GM12878 (cell line): ENCODE results near the gene SMPD3. TPM values are rescaled to one million over a fixed set of nuclear protein-coding genes. Genes with fewer than 3 reads are reported as not detected.

ENCODE experiments used
- ATAC-seq: fragments of 200-7000 bp; cut with Tn5 transposase; 3 replicates; pipeline ENCODE4 v1.9.1; 2020; ENCODE audit warnings: mild to moderate bottlenecking, moderate library complexity
- BruUV-seq: library from RNA; stranded (reverse); fragments of 400-500 nt; replicated peaks from 2 replicates; lab custom pipeline; 2021; lab: Mats Ljungman, UMichigan
- CTCF ChIA-PET: fragments of 300-600 bp; sonication (Branson Sonifier 250); formaldehyde crosslinking; extraction: SDS; loops from one replicate; lab custom pipeline; 2021; ENCODE audit warnings: inconsistent platforms; lab: Yijun Ruan, JAX
- POLR2A ChIA-PET: fragments of 350-600 bp; formaldehyde crosslinking; extraction: SDS; loops from one replicate; lab custom pipeline; 2021; ENCODE audit warnings: inconsistent platforms; lab: Charles Lee
- RAD21 ChIA-PET: fragments of 300-600 bp; sonication (Branson Sonifier 250); formaldehyde crosslinking; loops from one replicate; lab custom pipeline; 2023; ENCODE audit warnings: antibody characterized with exemption; ENCODE audit not compliant: unreplicated experiment; lab: Charles Lee
- SMC1A ChIA-PET: fragments of 300-600 bp; sonication (Branson Sonifier 250); formaldehyde crosslinking; loops from one replicate; lab custom pipeline; 2023; ENCODE audit not compliant: unreplicated experiment, uncharacterized antibody; lab: Charles Lee
- DNase-seq: peaks from one replicate; pipeline ENCODE4 v3.0.0-alpha.2; 2011; ENCODE audit warnings: low read depth, low spot score
- FAIRE-seq: peaks from 3 replicates; lab custom pipeline; 2011; peaks lifted over from hg19 to GRCh38; lab: Jason Lieb, UNC
- H2AFZ ChIP-seq: 2 replicates; pipeline ENCODE4 v1.6.0; 2011; ENCODE audit warnings: low read depth, low read length, control low read depth; ENCODE audit not compliant: control insufficient read depth
- H3K27ac ChIP-seq: 2 replicates; pipeline ENCODE4 v1.5.1; 2011; ENCODE audit warnings: control low read depth; ENCODE audit not compliant: control insufficient read depth, insufficient read depth
- H3K27me3 ChIP-seq, 2 experiments: replicated peaks in 1 of 2; 2 replicates each; pipeline versions ENCODE4 v1.6.0 to v1.6.1; 2011; ENCODE audit warnings: low read length in 1 of 2; ENCODE audit not compliant: control insufficient read depth in 2 of 2, insufficient read depth in 2 of 2
- H3K36me3 ChIP-seq, 2 experiments: 2 replicates each; pipeline ENCODE4 v1.5.1; 2011; ENCODE audit warnings: low read length in 1 of 2; ENCODE audit not compliant: control insufficient read depth in 2 of 2, insufficient read depth in 2 of 2
- H3K4me1 ChIP-seq: 2 replicates; pipeline ENCODE4 v1.6.1; 2011; ENCODE audit warnings: mild to moderate bottlenecking, low read length, moderate library complexity, mixed read lengths; ENCODE audit not compliant: control insufficient read depth, insufficient read depth
- H3K4me2 ChIP-seq: 2 replicates; pipeline ENCODE4 v1.6.0; 2011; ENCODE audit warnings: control low read depth; ENCODE audit not compliant: control insufficient read depth, insufficient read depth
- H3K4me3 ChIP-seq: fragments of 200-600 bp; sonication (generic); 2 replicates; pipeline ENCODE4 v1.5.1; 2016
- H3K79me2 ChIP-seq: 2 replicates; pipeline ENCODE4 v1.6.0; 2011; ENCODE audit warnings: low read length; ENCODE audit not compliant: control insufficient read depth, insufficient read depth
- H3K9ac ChIP-seq: 2 replicates; pipeline ENCODE4 v1.8.0; 2011; ENCODE audit warnings: low read length, control low read depth, mixed read lengths; ENCODE audit not compliant: control insufficient read depth, insufficient read depth
- H3K9me3 ChIP-seq: replicated peaks from 3 replicates; pipeline ENCODE4 v1.5.1; 2011; ENCODE audit warnings: mild to moderate bottlenecking, low read length; ENCODE audit not compliant: control insufficient read depth, insufficient read depth
- H4K20me1 ChIP-seq: 2 replicates; pipeline ENCODE4 v1.6.0; 2011; ENCODE audit not compliant: control insufficient read depth, insufficient read depth
- BHLHE40 ChIP-seq, 2 experiments: fragments of 450-650 bp in 1 of 2; IDR thresholded peaks; 2 replicates each; pipeline ENCODE4 v1.6.1; 2011 to 2017; ENCODE audit warnings: low read depth in 2 of 2, borderline replicate concordance in 1 of 2, improper control_type of control experiment in 1 of 2, low read length in 1 of 2, mild to moderate bottlenecking in 1 of 2
- BMI1 ChIP-seq: fragments of 450-650 bp; IDR thresholded peaks from 2 replicates; pipeline ENCODE4 v1.6.1; 2016; ENCODE audit warnings: mild to moderate bottlenecking, moderate library complexity, borderline replicate concordance
- E4F1 ChIP-seq: fragments of 450-650 bp; IDR thresholded peaks from 2 replicates; pipeline ENCODE4 v1.6.1; 2018; ENCODE audit warnings: borderline replicate concordance, mild to moderate bottlenecking; ENCODE audit not compliant: partially characterized antibody
- MEF2B ChIP-seq: fragments of 450-650 bp; IDR thresholded peaks from 2 replicates; pipeline ENCODE4 v1.6.1; 2018; ENCODE audit warnings: mild to moderate bottlenecking, moderate library complexity; ENCODE audit not compliant: partially characterized antibody, poor library complexity, severe bottlenecking
- NR2C1 ChIP-seq: fragments of 450-650 bp; IDR thresholded peaks from 2 replicates; pipeline ENCODE4 v1.6.1; 2017; ENCODE audit warnings: antibody characterized with exemption, mild to moderate bottlenecking, moderate library complexity
- RUNX3 ChIP-seq: IDR thresholded peaks from 2 replicates; pipeline ENCODE4 v1.6.1; 2012; ENCODE audit warnings: low read length, inconsistent platforms
- SRF ChIP-seq, 2 experiments: IDR thresholded peaks; 2 replicates each; pipeline ENCODE4 v1.6.1; 2011; ENCODE audit warnings: low read depth in 2 of 2, low read length in 2 of 2, mild to moderate bottlenecking in 1 of 2, moderate library complexity in 1 of 2
- SUPT20H ChIP-seq: IDR thresholded peaks from 2 replicates; pipeline ENCODE4 v1.6.1; 2011; ENCODE audit warnings: low read depth, mild to moderate bottlenecking, low read length, moderate library complexity, borderline replicate concordance; ENCODE audit not compliant: control insufficient read depth
- SUZ12 ChIP-seq: fragments of 200-600 bp; sonication (generic); IDR thresholded peaks from one replicate; pipeline ENCODE4 v1.6.1; 2018; ENCODE audit warnings: antibody characterized with exemption, mild to moderate bottlenecking; ENCODE audit not compliant: unreplicated experiment
- USF2 ChIP-seq: IDR thresholded peaks from 2 replicates; pipeline ENCODE4 v1.6.1; 2011; ENCODE audit warnings: low read depth, low read length, improper control_type of control experiment, borderline replicate concordance
- YBX1 ChIP-seq: fragments of 450-650 bp; IDR thresholded peaks from 2 replicates; pipeline ENCODE4 v1.6.1; 2016; ENCODE audit warnings: antibody characterized with exemption
- WGBS: methylation state at CpG from one replicate; pipeline ENCODE4 v1.1.6; 2016; ENCODE audit warnings: low lambda C conversion rate; ENCODE audit not compliant: insufficient replicate concordance, insufficient coverage; ENCODE audit errors: missing lambda C conversion rate; 5-methylcytosine and 5-hydroxymethylcytosine counted together
- in situ Hi-C: fragments of 300-500 bp; cut with MboI; formaldehyde crosslinking; loops from 9 replicates; pipeline ENCODE4 v1.14.3; 2018; ENCODE audit warnings: mixed read lengths
- intact Hi-C: fragments of 100-400 bp; cut with micrococcal nuclease; formaldehyde crosslinking; loops from one replicate; pipeline ENCODE4 v1.14.2; 2022; ENCODE audit not compliant: unreplicated experiment
- polyA plus RNA-seq, 11 experiments: library from polyadenylated mRNA; depleted of rRNA in 4 of 11; unstranded in 6 of 11; stranded (reverse) in 5 of 11; fragments of >200 nt; fragmentation: Nextera tagmentation in 4 of 11; fragmentation: Illumina TruSeq in 1 of 11; extraction: Ambion mirVana in 4 of 11; extraction: Trizol in 1 of 11; gene quantifications; 1 replicate in 1 of 11; 2 replicates in 10 of 11; pipeline versions ENCODE4 v1.2.1 to v1.2.3, GENCODE V29; 2011 to 2016; ENCODE audit warnings: inconsistent platforms in 2 of 11, missing spikeins in 2 of 11, low read depth in 1 of 11
- total RNA-seq, 4 experiments: library from RNA; depleted of rRNA in 3 of 4; stranded (reverse); fragments of >200 nt in 3 of 4; fragmentation: Illumina TruSeq in 1 of 4; extraction: Trizol in 1 of 4; gene quantifications; 2 replicates each; pipeline versions ENCODE4 v1.2.1 to v1.2.3, GENCODE V29; 2013 to 2021

The SMPD3 gene
- total and polyA plus RNA-seq, 10 of the 15 experiments (the other 5 are each of a cell fraction or from before 2014, with no cell fraction given) = 0.04 to 2.0 (median 1.2) TPM

- H3K36me3 ChIP-seq = no peaks in the 10 kb centered on the region
- SMC1A ChIA-PET = interaction anchor here (0.8 to 1.2 kb wide), 5 partner anchors 20 to 47 kb away, joined by 3 to 4 read pairs (median 3); no protein-coding TSS in a partner anchor
- in situ Hi-C loops (no loop called here), intact Hi-C loops (no loop called here)
- no peak for DNase-seq
- RAD21 ChIA-PET = interaction anchor here (1.0 to 1.1 kb wide), 2 partner anchors 48 to 66 kb away, joined by 3 read pairs; no protein-coding TSS in a partner anchor
- H4K20me1 ChIP-seq = no peaks in the 10 kb centered on the region
- H3K4me2 ChIP-seq = no peak overlapping the region
- no peaks in the 10 kb centered on the region for H3K9me3 ChIP-seq
- no peak overlapping the region for H2AFZ ChIP-seq
- H3K79me2 ChIP-seq = no peaks in the 10 kb centered on the region
- no TSS peak for BruUV-seq
- no peak overlapping the region for H3K4me3 ChIP-seq
- peaks cover 15% of the 10 kb centered on the region for H3K4me1 ChIP-seq
- CTCF ChIA-PET = interaction anchor here (0.9 to 1.0 kb wide), 4 partner anchors 9 to 142 kb away, joined by 3 to 4 read pairs (median 3); no protein-coding TSS in a partner anchor
- POLR2A ChIA-PET = interaction anchor here (0.6 kb wide), 1 partner anchor 641 kb away, joined by 3 read pairs; no protein-coding TSS in a partner anchor
- 47% methylated on average over 4 of the region's 4 CpGs for WGBS
- H3K9ac ChIP-seq = no peak overlapping the region
- no peaks in the 10 kb centered on the region for H3K27me3 ChIP-seq
- H3K27ac ChIP-seq = no peak overlapping the region
- TF ChIP-seq SUZ12 (no peak), SRF (IDR thresholded peaks at IDR 0.05; ENCODE audit: low read depth in 2 of 2, low read length in 2 of 2) (no peak), USF2 (no peak), MEF2B (peak; percentile 70)
- ATAC-seq = no peak
- no peak for FAIRE-seq
Observed at GRCh38 chr16:68422396-68422960, 25.8 kb downstream of the SMPD3 start.

GRCh38 chr16:68421076-68421475 is 27.2 kb downstream of the SMPD3 start:
- Histone ChIP-seq H3K4me3 (no peak overlapping the region), H3K9ac (no peak overlapping the region), H2AFZ (no peak overlapping the region), H4K20me1 (no peaks in the 10 kb centered on the region), H3K9me3 (no peaks in the 10 kb centered on the region), H3K79me2 (no peaks in the 10 kb centered on the region), H3K36me3 (no peaks in the 10 kb centered on the region), H3K4me1 (peaks cover 25% of the 10 kb centered on the region), H3K27ac (no peak overlapping the region), H3K27me3 (no peaks in the 10 kb centered on the region), H3K4me2 (no peak overlapping the region)
- RAD21 ChIA-PET = no interaction called here
- CTCF ChIA-PET = interaction anchor here (1.0 to 1.6 kb wide), 2 partner anchors 23 to 24 kb away, joined by 3 to 5 read pairs; no protein-coding TSS in a partner anchor
- POLR2A ChIA-PET = no interaction called here
- BruUV-seq = no TSS peak
- SMC1A ChIA-PET = interaction anchor here (1.3 to 2.1 kb wide), 3 partner anchors 15 to 24 kb away, joined by 3 to 6 read pairs (median 6); no protein-coding TSS in a partner anchor
- WGBS = 74% methylated on average over 5 of the region's 5 CpGs
- no peak for DNase-seq
- intact Hi-C loops = no loop called here
- in situ Hi-C loops = no loop called here
- FAIRE-seq = no peak
- no peak for ATAC-seq
- TF ChIP-seq SUPT20H (no peak), E4F1 (no peak), NR2C1 (no peak), RUNX3 (no peak), YBX1 (no peak), BMI1 (no peak), BHLHE40 (IDR thresholded peaks at IDR 0.05; ENCODE audit: borderline replicate concordance in 1 of 2, low read depth in 2 of 2, low read length in 1 of 2) (no peak)
